OCI-LY7 (cell line): ENCODE measurements around the gene ELOVL6. TPM values are rescaled to one million over a fixed set of nuclear protein-coding genes. Genes with fewer than 3 reads are reported as not detected.

ENCODE experiments used
- BruUV-seq: library from RNA; stranded (reverse); fragments of 400-500 nt; replicated peaks from 2 replicates; lab custom pipeline; 2021; lab: Mats Ljungman, UMichigan
- CTCF ChIA-PET: fragments of 300-600 bp; sonication (Branson Sonifier 250); formaldehyde crosslinking; loops from one replicate; lab custom pipeline; 2022; ENCODE audit warnings: antibody characterized with exemption; ENCODE audit not compliant: unreplicated experiment; lab: Charles Lee
- POLR2A ChIA-PET: fragments of 300-600 bp; sonication (Branson Sonifier 250); formaldehyde crosslinking; loops from one replicate; lab custom pipeline; 2022; ENCODE audit warnings: antibody characterized with exemption; lab: Charles Lee
- DNase-seq: peaks from one replicate; pipeline ENCODE4 v3.0.0-alpha.2; 2015; ENCODE audit warnings: low spot score
- H2AFZ ChIP-seq: fragments of 200-600 bp; sonication (generic), shearing (Covaris generic); 2 replicates; pipeline ENCODE4 v1.6.1; 2014; ENCODE audit warnings: mild to moderate bottlenecking, antibody characterized with exemption, low read length, moderate library complexity
- H3K27ac ChIP-seq: fragments of 200-600 bp; sonication (generic); 2 replicates; pipeline ENCODE4 v1.5.1; 2014; ENCODE audit warnings: mixed run types, low read depth, mild to moderate bottlenecking, moderate library complexity, low read length, inconsistent platforms; ENCODE audit not compliant: poor library complexity, severe bottlenecking
- H3K36me3 ChIP-seq: fragments of 200-600 bp; sonication (generic); 2 replicates; pipeline ENCODE4 v1.6.1; 2014; ENCODE audit warnings: mild to moderate bottlenecking, antibody characterized with exemption, low read length, moderate library complexity, mixed read lengths; ENCODE audit not compliant: insufficient read depth
- H3K4me1 ChIP-seq: fragments of 200-600 bp; sonication (generic); 2 replicates; pipeline ENCODE4 v1.5.1; 2014; ENCODE audit warnings: mild to moderate bottlenecking, low read length; ENCODE audit not compliant: insufficient read depth, poor library complexity, severe bottlenecking
- H3K4me2 ChIP-seq: fragments of 200-600 bp; sonication (generic); 2 replicates; pipeline ENCODE4 v1.6.1; 2014; ENCODE audit warnings: mild to moderate bottlenecking, low read length
- H3K4me3 ChIP-seq: fragments of 200-600 bp; sonication (generic); 2 replicates; pipeline ENCODE4 v1.5.1; 2014; ENCODE audit warnings: mild to moderate bottlenecking, low read depth, low read length; ENCODE audit not compliant: poor library complexity, severe bottlenecking
- H3K79me2 ChIP-seq: fragments of 200-600 bp; sonication (generic); 2 replicates; pipeline ENCODE4 v1.6.1; 2016; ENCODE audit warnings: low read depth, mild to moderate bottlenecking, low read length, moderate library complexity, mixed read lengths; ENCODE audit not compliant: insufficient read depth
- H3K9me2 ChIP-seq: fragments of 200-600 bp; sonication (generic); 2 replicates; pipeline ENCODE4 v1.6.1; 2016; ENCODE audit warnings: mild to moderate bottlenecking, low read length, mixed read lengths; ENCODE audit not compliant: insufficient read depth
- H3K9me3 ChIP-seq: fragments of 200-600 bp; sonication (generic); 2 replicates; pipeline ENCODE4 v1.6.1; 2014; ENCODE audit warnings: mild to moderate bottlenecking, mixed run types, low read length, mixed read lengths
- H4K20me1 ChIP-seq: fragments of 200-600 bp; sonication (generic); 2 replicates; pipeline ENCODE4 v1.6.1; 2014; ENCODE audit warnings: mild to moderate bottlenecking, antibody characterized with exemption, low read length, moderate library complexity, mixed read lengths; ENCODE audit not compliant: insufficient read depth
- CTCF ChIP-seq: fragments of 200-600 bp; sonication (generic); conservative IDR thresholded peaks from 2 replicates; pipeline ENCODE4 v1.5.1; 2014; ENCODE audit warnings: mild to moderate bottlenecking, antibody characterized with exemption, low read length, moderate library complexity, mixed read lengths
- EZH2phosphoT487 ChIP-seq: fragments of 200-600 bp; sonication (generic); IDR thresholded peaks from 2 replicates; pipeline ENCODE4 v1.6.1; 2018; ENCODE audit warnings: low read depth, borderline replicate concordance, mild to moderate bottlenecking, mixed run types, antibody characterized with exemption, low read length, moderate library complexity, mixed read lengths
- intact Hi-C: fragments of 100-400 bp; cut with micrococcal nuclease; formaldehyde crosslinking; loops from one replicate; pipeline ENCODE4 v1.10.0; 2022; ENCODE audit not compliant: unreplicated experiment
- total RNA-seq, 2 experiments: library from RNA; depleted of rRNA in 1 of 2; stranded (reverse); fragments of >200 nt in 1 of 2; shearing (Covaris generic) in 1 of 2; gene quantifications; 2 replicates each; pipeline ENCODE4 v1.2.3, GENCODE V29; 2014 to 2022

ELOVL6 gene
- total RNA-seq, 2 experiments from 2014 or later = 14.5 to 45.5 TPM

GRCh38 chr4:110096405-110096804 is 102.0 kb downstream of the ELOVL6 start:
- H3K4me2 ChIP-seq = no peak overlapping the region
- POLR2A ChIA-PET = interaction anchor here (0.6 to 1.2 kb wide), 8 partner anchors 8 to 414 kb away, joined by 3 to 5 read pairs (median 4); no protein-coding TSS in a partner anchor
- no peaks in the 10 kb centered on the region for H3K9me2 ChIP-seq
- peaks cover 8% of the 10 kb centered on the region for H3K4me1 ChIP-seq
- no peaks in the 10 kb centered on the region for H4K20me1 ChIP-seq
- H3K79me2 ChIP-seq = no peaks in the 10 kb centered on the region; the same call in 1 of the 2 replicates
- CTCF ChIA-PET = no interaction called here
- no peak for DNase-seq
- H3K36me3 ChIP-seq = peaks cover 5% of the 10 kb centered on the region; the same call in 1 of the 2 replicates
- BruUV-seq = no TSS peak
- H3K9me3 ChIP-seq = no peaks in the 10 kb centered on the region
- no peak overlapping the region for H2AFZ ChIP-seq
- intact Hi-C loops = no loop called here
- no peak overlapping the region for H3K27ac ChIP-seq
- H3K4me3 ChIP-seq = no peak overlapping the region
- TF ChIP-seq EZH2phosphoT487 (no peak), CTCF (no peak)

- Histone ChIP-seq H3K36me3 (peaks cover 5% of the 10 kb centered on the region; the same call in 1 of the 2 replicates), H3K4me3 (no peak overlapping the region), H3K9me3 (no peaks in the 10 kb centered on the region), H4K20me1 (no peaks in the 10 kb centered on the region), H3K9me2 (no peaks in the 10 kb centered on the region), H3K27ac (no peak overlapping the region), H3K79me2 (no peaks in the 10 kb centered on the region), H2AFZ (no peak overlapping the region), H3K4me2 (no peak overlapping the region), H3K4me1 (peaks cover 15% of the 10 kb centered on the region)
- no peak for DNase-seq
- BruUV-seq = no TSS peak
- intact Hi-C loops = no loop called here
- CTCF ChIA-PET = no interaction called here
- TF ChIP-seq EZH2phosphoT487 = no peak
- POLR2A ChIA-PET = no interaction called here
Measured at GRCh38 chr4:110092646-110093045, 105.8 kb downstream of the ELOVL6 start.

DNA sequence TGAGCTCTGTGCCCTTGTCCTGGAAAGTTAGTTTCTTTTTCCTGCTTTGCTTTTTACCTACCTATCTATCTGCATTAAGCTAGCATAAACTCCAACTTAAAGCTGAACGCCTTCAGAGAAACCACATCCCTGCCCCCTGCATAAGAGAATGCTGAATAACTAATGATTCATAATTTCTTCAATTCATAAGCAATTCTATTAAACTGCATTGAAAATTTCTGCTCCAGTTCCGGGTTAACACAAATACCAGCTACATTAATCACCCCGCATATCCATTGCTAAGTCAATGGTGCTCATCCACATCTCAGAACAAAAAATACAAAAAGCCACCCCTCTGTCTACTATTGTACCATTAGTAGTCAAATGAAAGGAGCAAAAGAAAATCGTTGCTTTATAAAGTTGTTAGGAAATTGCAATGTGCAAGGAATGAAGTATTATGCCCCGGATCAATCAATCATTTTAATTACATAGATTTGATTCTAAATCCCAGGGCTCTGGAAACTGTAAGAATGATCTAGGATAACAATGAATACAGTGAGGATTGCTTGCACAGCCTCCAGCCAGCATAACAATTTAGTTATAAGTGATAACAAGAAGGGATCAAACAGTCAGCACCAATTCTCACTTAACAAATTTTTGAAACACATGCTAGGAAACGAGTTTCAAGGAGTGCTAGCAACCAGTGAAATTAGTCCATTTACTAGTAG is 106.8 kb downstream of the ELOVL6 start:
- BruUV-seq = no TSS peak
- no peaks in the 10 kb centered on the region for H3K79me2 ChIP-seq
- H3K4me3 ChIP-seq = no peak overlapping the region
- no peaks in the 10 kb centered on the region for H3K9me2 ChIP-seq
- H3K4me1 ChIP-seq = peaks cover 15% of the 10 kb centered on the region
- H2AFZ ChIP-seq = no peak overlapping the region
- TF ChIP-seq EZH2phosphoT487 (no peak), CTCF (no peak)
- ChIA-PET POLR2A (interaction anchor here (0.6 to 1.4 kb wide), 2 partner anchors 18 to 938 kb away, joined by 4 to 5 read pairs; no protein-coding TSS in a partner anchor), CTCF (no interaction called here)
- H3K36me3 ChIP-seq = peaks cover 5% of the 10 kb centered on the region; the same call in 1 of the 2 replicates
- intact Hi-C loops = no loop called here
- no peak overlapping the region for H3K4me2 ChIP-seq
- no peak overlapping the region for H3K27ac ChIP-seq
- no peaks in the 10 kb centered on the region for H4K20me1 ChIP-seq
- no peaks in the 10 kb centered on the region for H3K9me3 ChIP-seq
- DNase-seq = no peak
